D721Med (cell line): ENCODE measurements around the gene GAP43.

Source experiments
- DNase-seq: peaks from one replicate; pipeline ENCODE4 v3.0.0; 2011; ENCODE audit warnings: low spot score; ENCODE audit not compliant: insufficient read length
- FAIRE-seq: peaks from 2 replicates; lab custom pipeline; 2011; peaks lifted over from hg19 to GRCh38; lab: Jason Lieb, UNC
- CTCF ChIP-seq: IDR thresholded peaks from 2 replicates; pipeline ENCODE4 v1.5.1; 2012; ENCODE audit warnings: mild to moderate bottlenecking, control low read depth; ENCODE audit not compliant: insufficient read depth; ENCODE audit errors: missing control alignments

GAP43 gene

GRCh38 chr3:115758076-115758763 lies 134.9 kb downstream of the GAP43 start:
- DNase-seq: no peak
- no peak for FAIRE-seq
- TF ChIP-seq CTCF: no peak

DNA sequence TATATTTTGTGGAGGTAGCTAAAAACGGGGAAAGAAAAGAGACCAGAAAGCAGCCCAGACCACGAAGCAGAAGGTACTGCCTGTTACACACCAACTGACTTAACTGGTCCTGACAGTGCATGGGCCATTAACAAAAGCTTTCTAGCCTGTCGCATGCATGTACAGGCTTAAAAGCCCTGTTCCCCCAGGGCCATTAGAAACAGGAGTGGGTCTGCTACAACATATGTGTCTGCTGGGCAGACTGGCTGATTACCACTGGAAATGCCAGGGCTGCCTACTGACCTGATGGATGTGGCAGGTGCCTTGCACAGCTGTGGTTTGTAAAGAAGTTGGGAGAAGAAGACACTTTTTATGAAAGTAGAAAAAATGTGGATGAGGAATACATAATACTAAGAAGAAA lies 137.4 kb downstream of the GAP43 start:
- DNase-seq: no peak
- TF ChIP-seq CTCF: no peak
- no peak for FAIRE-seq

DNA sequence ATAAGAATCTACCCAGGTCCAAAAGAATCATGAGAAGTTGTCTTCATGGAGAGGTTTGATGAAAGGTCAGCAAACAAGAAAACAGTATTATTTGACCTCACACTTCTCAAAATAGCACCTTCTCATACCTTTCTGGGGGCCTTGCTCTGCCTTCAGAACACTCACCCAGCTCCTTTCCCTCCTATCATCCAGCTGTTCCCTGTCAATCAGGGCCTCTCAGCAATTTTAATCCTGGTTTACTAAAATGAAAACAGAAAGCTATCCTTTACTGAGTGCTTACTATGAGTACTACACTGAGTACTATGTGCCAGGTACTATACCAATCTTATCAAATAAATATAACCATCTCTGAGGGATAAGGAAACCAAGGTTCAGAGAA lies 138.6 kb downstream of the GAP43 start:
- TF ChIP-seq CTCF: no peak
- DNase-seq: no peak
- no peak for FAIRE-seq

- no peak for TF ChIP-seq CTCF
- no peak for DNase-seq
- FAIRE-seq: no peak
Measured at GRCh38 chr3:115766587-115767482, 143.5 kb downstream of the GAP43 start.

GRCh38 chr3:115768661-115769060 lies 145.4 kb downstream of the GAP43 start:
- no peak for DNase-seq
- TF ChIP-seq CTCF: no peak
- no peak for FAIRE-seq
